Adipose tissue (tissue), 3 donors: ENCODE data around the gene KRTAP4-9. TPM values are rescaled to one million over a fixed set of nuclear protein-coding genes. Genes with fewer than 3 reads are reported as not detected.
"Not testable (repeated sequence)": the region's sequence is repeated elsewhere in the genome, so short reads cannot be mapped to it uniquely, and the experiment has no call there.

Experiments used
- H3K27ac ChIP-seq: one replicate; pipeline ENCODE4 v1.5.1; 2013; ENCODE audit warnings: low read depth, low read length
- WGBS, 3 donors: extraction: QIAGEN DNeasy Blood & Tissue Kit; methylation state at CpG; one replicate each; pipeline ENCODE4 v1.1.7; 2013; 5-methylcytosine and 5-hydroxymethylcytosine counted together
- polyA plus RNA-seq, 3 donors: library from polyadenylated mRNA; stranded (reverse); fragments of 200-250 nt; gene quantifications; one replicate each; pipeline ENCODE4 v1.2.3, GENCODE V29; 2013
- donor health status: healthy with polysubstance abuse.
- donor health status: Bipolar disorder and iron deficiency.
- donor health status: healthy.

Gene KRTAP4-9
- polyA plus RNA-seq, 3 donors = not detected

GRCh38 chr17:41084100-41084856, 20.9 kb upstream of the KRTAP4-9 start, which contains the start of gene KRTAP4-7:
Gene KRTAP4-7 (plus strand): TSS chr17:41084150. CDS start chr17:41084207, 57 bp downstream.
- WGBS, 3 donors = 71 to 87% (median 84%) methylated on average over 9 to 14 of the region's 14 CpGs
- not testable (repeated sequence) for H3K27ac ChIP-seq

- WGBS, 3 donors = 53 to 67% (median 54%) methylated on average over 4 of the region's 4 CpGs
- H3K27ac ChIP-seq = not testable (repeated sequence)
Observed at GRCh38 chr17:41088760-41089352, 16.3 kb upstream of the KRTAP4-9 start.

GRCh38 chr17:41096055-41096454, 9.1 kb upstream of the KRTAP4-9 start:
- no peak overlapping the region for H3K27ac ChIP-seq
- WGBS, 3 donors = 82 to 85% (median 82%) methylated on average over 7 of the region's 7 CpGs

GRCh38 chr17:41098042-41098441, 7.1 kb upstream of the KRTAP4-9 start, which contains the start of gene KRTAP4-8:
Gene KRTAP4-8 (minus strand): TSS chr17:41098142. CDS start chr17:41098084, 58 bp downstream.
- 32 to 68% (median 68%) methylated on average over 4 of the region's 4 CpGs for WGBS, 3 donors
- no peak within 1 kb of the TSS for H3K27ac ChIP-seq

- H3K27ac ChIP-seq = no peak overlapping the region
- WGBS, 3 donors = 80 to 85% (median 82%) methylated on average over 6 of the region's 6 CpGs
Observed at GRCh38 chr17:41098481-41098880, 6.7 kb upstream of the KRTAP4-9 start.

GRCh38 chr17:41099682-41100480, 5.3 kb upstream of the KRTAP4-9 start:
- WGBS, 3 donors = 30 to 53% (median 31%) methylated on average over 7 of the region's 7 CpGs
- H3K27ac ChIP-seq = not testable (repeated sequence)

- H3K27ac ChIP-seq = no peak within 1 kb of the TSS
- 52 to 64% (median 53%) methylated on average over 8 to 10 of the region's 10 CpGs for WGBS, 3 donors
Observed at GRCh38 chr17:41101586-41102259, 3.5 kb upstream of the KRTAP4-9 start, which contains the start of gene KRTAP4-16. Gene KRTAP4-16 (minus strand): TSS chr17:41102209. CDS start chr17:41102209, 0 bp downstream.

- no peak overlapping the region for H3K27ac ChIP-seq
- 85 to 95% (median 87%) methylated on average over 1 of the region's 1 CpG for WGBS, 3 donors
Observed at GRCh38 chr17:41103896-41104295, 1.3 kb upstream of the KRTAP4-9 start.

- 55 to 76% (median 58%) methylated on average over 2 of the region's 2 CpGs for WGBS, 3 donors
- H3K27ac ChIP-seq = not testable (repeated sequence)
Observed at GRCh38 chr17:41104386-41105038, 677 bp upstream of the KRTAP4-9 start.

GRCh38 chr17:41107941-41108450, 2.8 kb downstream of the KRTAP4-9 start:
- H3K27ac ChIP-seq = no peak overlapping the region
- WGBS, 3 donors = 52 to 73% (median 70%) methylated on average over 1 of the region's 1 CpG

- WGBS, 3 donors = 0 to 50% (median 28%) methylated on average over 1 of the region's 1 CpG
- not testable (repeated sequence) for H3K27ac ChIP-seq
Observed at GRCh38 chr17:41108728-41109386, 3.7 kb downstream of the KRTAP4-9 start.

GRCh38 chr17:41111151-41111885, 6.1 kb downstream of the KRTAP4-9 start:
- WGBS, 3 donors = 65 to 76% (median 72%) methylated on average over 2 of the region's 2 CpGs
- H3K27ac ChIP-seq = no peak overlapping the region

GRCh38 chr17:41116297-41116696, 11.1 kb downstream of the KRTAP4-9 start:
- 47 to 63% (median 56%) methylated on average over 5 of the region's 5 CpGs for WGBS, 3 donors
- no peak overlapping the region for H3K27ac ChIP-seq

- 77 to 86% (median 79%) methylated on average over 9 to 10 of the region's 10 CpGs for WGBS, 3 donors
- not testable (repeated sequence) for H3K27ac ChIP-seq
Observed at GRCh38 chr17:41117846-41118386, 12.7 kb downstream of the KRTAP4-9 start, which contains the start of gene KRTAP4-11. Gene KRTAP4-11 (minus strand): TSS chr17:41118373. CDS start chr17:41118315, 58 bp downstream.

- WGBS, 3 donors = 84 to 91% (median 88%) methylated on average over 4 of the region's 4 CpGs
- H3K27ac ChIP-seq = no peak overlapping the region
Observed at GRCh38 chr17:41118721-41119120, 13.5 kb downstream of the KRTAP4-9 start.
